Measurements from ENCODE around the gene SPAG7. TPM values are rescaled to one million over a fixed set of nuclear protein-coding genes. Genes with fewer than 3 reads are reported as not detected.

Gene SPAG7
- total RNA-seq, 1 experiment from 2014 or later, result 23.1 TPM

- DNase-seq, result no peak
- POLR2A ChIA-PET, result no interaction called here
- Mint-ChIP-seq H3K4me1 (ENCODE audit: low read depth, unreplicated experiment) (peaks cover 9% of the 10 kb centered on the region), H3K9me3 (ENCODE audit: unreplicated experiment) (no peaks in the 10 kb centered on the region), H3K27me3 (ENCODE audit: insufficient read depth, unreplicated experiment) (no peaks in the 10 kb centered on the region), H3K27ac (ENCODE audit: unreplicated experiment) (peak overlapping the region; percentile 66), H3K36me3 (ENCODE audit: insufficient read depth, unreplicated experiment) (peaks cover 37% of the 10 kb centered on the region), H3K4me3 (ENCODE audit: unreplicated experiment) (peak overlapping the region; percentile 49)
- no peaks in the 10 kb centered on the region for H3K27me3 ChIP-seq (replicated peaks; ENCODE audit: control insufficient read depth, insufficient read depth, low read length)
- no peaks in the 10 kb centered on the region for H3K9me3 ChIP-seq
- intact Hi-C loops (cut with micrococcal nuclease; ENCODE audit: unreplicated experiment), result no loop called here
- peaks cover 4% of the 10 kb centered on the region; the same call in 1 of the 2 replicates for H3K4me1 ChIP-seq
- H3K36me3 ChIP-seq (ENCODE audit: control insufficient read depth, insufficient read depth, low read length), result no peaks in the 10 kb centered on the region
- BruUV-seq (replicated peaks), result no TSS peak
- CTCF ChIA-PET, result no interaction called here
- H3K4me3 ChIP-seq (ENCODE audit: low read depth, low read length), result no peak overlapping the region
- no peak for TF ChIP-seq CTCF (IDR thresholded peaks at IDR 0.05; ENCODE audit: insufficient read depth in 1 of 2, low read depth in 1 of 2, low read length in 1 of 2, severe bottlenecking in 1 of 2, unreplicated experiment in 1 of 2)
Measured at GRCh38 chr17:4972322-4972721, 4.7 kb upstream of the SPAG7 start.

- intact Hi-C loops (cut with micrococcal nuclease; ENCODE audit: unreplicated experiment), result no loop called here
- Histone ChIP-seq H3K4me1 (peaks cover 4% of the 10 kb centered on the region; the same call in 1 of the 2 replicates), H3K4me3 (ENCODE audit: low read depth, low read length) (no peak overlapping the region), H3K27me3 (replicated peaks; ENCODE audit: control insufficient read depth, insufficient read depth, low read length) (no peaks in the 10 kb centered on the region), H3K36me3 (ENCODE audit: control insufficient read depth, insufficient read depth, low read length) (no peaks in the 10 kb centered on the region), H3K9me3 (no peaks in the 10 kb centered on the region)
- ChIA-PET POLR2A (interaction anchor here (0.6 kb wide), 1 partner anchor 122 kb away, joined by 3 read pairs; no protein-coding TSS in a partner anchor), CTCF (no interaction called here)
- H3K4me1 Mint-ChIP-seq (ENCODE audit: low read depth, unreplicated experiment), result peaks cover 9% of the 10 kb centered on the region
- no peak overlapping the region for H3K4me3 Mint-ChIP-seq (ENCODE audit: unreplicated experiment)
- peaks cover 37% of the 10 kb centered on the region for H3K36me3 Mint-ChIP-seq (ENCODE audit: insufficient read depth, unreplicated experiment)
- H3K27ac Mint-ChIP-seq (ENCODE audit: unreplicated experiment), result no peak overlapping the region
- H3K9me3 Mint-ChIP-seq (ENCODE audit: unreplicated experiment), result no peaks in the 10 kb centered on the region
- no peaks in the 10 kb centered on the region for H3K27me3 Mint-ChIP-seq (ENCODE audit: insufficient read depth, unreplicated experiment)
- TF ChIP-seq CTCF (IDR thresholded peaks at IDR 0.05; ENCODE audit: insufficient read depth in 1 of 2, low read depth in 1 of 2, low read length in 1 of 2, severe bottlenecking in 1 of 2, unreplicated experiment in 1 of 2), result no peak
- BruUV-seq (replicated peaks), result no TSS peak
- DNase-seq, result no peak
Measured at GRCh38 chr17:4971826-4972225, 4.2 kb upstream of the SPAG7 start.

GRCh38 chr17:4970273-4970672, 2.7 kb upstream of the SPAG7 start:
- peaks cover 31% of the 10 kb centered on the region for H3K36me3 Mint-ChIP-seq (ENCODE audit: insufficient read depth, unreplicated experiment)
- H3K4me1 ChIP-seq, result peaks cover 4% of the 10 kb centered on the region; the same call in 1 of the 2 replicates
- H3K27ac Mint-ChIP-seq (ENCODE audit: unreplicated experiment), result no peak overlapping the region
- ChIA-PET CTCF (no interaction called here), POLR2A (interaction anchor here (1.7 kb wide), 1 partner anchor 30 kb away, joined by 4 read pairs; the partner anchor contains the start of genes RNF167 and SLC25A11)
- no peaks in the 10 kb centered on the region for H3K36me3 ChIP-seq (ENCODE audit: control insufficient read depth, insufficient read depth, low read length)
- no peak overlapping the region for H3K4me3 ChIP-seq (ENCODE audit: low read depth, low read length)
- BruUV-seq (replicated peaks), result no TSS peak
- no peak for DNase-seq
- no peaks in the 10 kb centered on the region for H3K9me3 ChIP-seq
- no peak for TF ChIP-seq CTCF (IDR thresholded peaks at IDR 0.05; ENCODE audit: insufficient read depth in 1 of 2, low read depth in 1 of 2, low read length in 1 of 2, severe bottlenecking in 1 of 2, unreplicated experiment in 1 of 2)
- H3K9me3 Mint-ChIP-seq (ENCODE audit: unreplicated experiment), result no peaks in the 10 kb centered on the region
- no peak overlapping the region for H3K4me3 Mint-ChIP-seq (ENCODE audit: unreplicated experiment)
- H3K27me3 ChIP-seq (replicated peaks; ENCODE audit: control insufficient read depth, insufficient read depth, low read length), result no peaks in the 10 kb centered on the region
- no peaks in the 10 kb centered on the region for H3K27me3 Mint-ChIP-seq (ENCODE audit: insufficient read depth, unreplicated experiment)
- intact Hi-C loops (cut with micrococcal nuclease; ENCODE audit: unreplicated experiment), result no loop called here
- H3K4me1 Mint-ChIP-seq (ENCODE audit: low read depth, unreplicated experiment), result peaks cover 4% of the 10 kb centered on the region

All from Caco-2 (cell line).